Measurements from ENCODE around the gene DPYD. TPM values are rescaled to one million over a fixed set of nuclear protein-coding genes. Genes with fewer than 3 reads are reported as not detected.

The DPYD gene
- total and polyA plus RNA-seq, 10 of the 15 experiments (the other 5 are each of a cell fraction or from before 2014, with no cell fraction given) = 5.7 to 23.8 (median 10.2) TPM

GRCh38 chr1:97366984-97367383, 553.9 kb downstream of the DPYD start:
- Histone ChIP-seq H3K27ac (ENCODE audit: control insufficient read depth, insufficient read depth) (no peak overlapping the region), H3K9ac (ENCODE audit: control insufficient read depth, insufficient read depth, low read length) (no peak overlapping the region), H3K4me1 (ENCODE audit: control insufficient read depth, insufficient read depth, low read length) (no peaks in the 10 kb centered on the region), H3K27me3 (replicated peaks in 1 of 2; ENCODE audit: control insufficient read depth in 2 of 2, insufficient read depth in 2 of 2, low read length in 1 of 2) (no peaks in the 10 kb centered on the region), H3K36me3 (ENCODE audit: control insufficient read depth in 2 of 2, insufficient read depth in 2 of 2, low read length in 1 of 2) (no peaks in the 10 kb centered on the region), H3K4me2 (ENCODE audit: control insufficient read depth, insufficient read depth) (no peak overlapping the region), H2AFZ (ENCODE audit: control insufficient read depth, low read depth, low read length) (no peak overlapping the region), H4K20me1 (ENCODE audit: control insufficient read depth, insufficient read depth) (no peaks in the 10 kb centered on the region), H3K9me3 (replicated peaks; ENCODE audit: control insufficient read depth, insufficient read depth, low read length) (no peaks in the 10 kb centered on the region), H3K79me2 (ENCODE audit: control insufficient read depth, insufficient read depth, low read length) (no peaks in the 10 kb centered on the region), H3K4me3 (no peak overlapping the region)
- in situ Hi-C loops (cut with MboI) = no loop called here
- TF ChIP-seq MLLT1 (IDR thresholded peaks at IDR 0.05) = no peak
- no peak for TF ChIP-seq ZNF687 (IDR thresholded peaks at IDR 0.05)
- no peak for TF ChIP-seq PKNOX1 (IDR thresholded peaks at IDR 0.05)
- no peak for TF ChIP-seq ZBTB4 (CRISPR knock-in tag; IDR thresholded peaks at IDR 0.05)
- no peak for TF ChIP-seq EZH2 (IDR thresholded peaks at IDR 0.05; ENCODE audit: borderline replicate concordance, control insufficient read depth, low read depth, low read length)
- no peak for TF ChIP-seq FOXK2 (IDR thresholded peaks at IDR 0.05)
- no peak for TF ChIP-seq SUZ12 (IDR thresholded peaks at IDR 0.05; ENCODE audit: unreplicated experiment)
- TF ChIP-seq RUNX3 (IDR thresholded peaks at IDR 0.05; ENCODE audit: low read length) = no peak
- TF ChIP-seq KDM1A (IDR thresholded peaks at IDR 0.05; ENCODE audit: borderline replicate concordance) = no peak
- TF ChIP-seq SMC3 (IDR thresholded peaks at IDR 0.05; ENCODE audit: borderline replicate concordance, low read length) = no peak
- no peak for TF ChIP-seq ETV6 (conservative IDR thresholded peaks at IDR 0.05 in 1 of 2, IDR thresholded peaks at IDR 0.05 in 1 of 2; ENCODE audit: borderline replicate concordance in 1 of 2, low read depth in 1 of 2)
- no peak for FAIRE-seq
- intact Hi-C loops (cut with micrococcal nuclease; ENCODE audit: unreplicated experiment) = no loop called here
- no TSS peak for BruUV-seq (replicated peaks)
- RAD21 ChIA-PET (ENCODE audit: unreplicated experiment) = no interaction called here
- SMC1A ChIA-PET (ENCODE audit: uncharacterized antibody, unreplicated experiment) = interaction anchor here (0.6 to 1.2 kb wide), 2 partner anchors 32 to 159 kb away, joined by 3 to 4 read pairs; no protein-coding TSS in a partner anchor
- POLR2A ChIA-PET = no interaction called here
- CTCF ChIA-PET = interaction anchor here (1.0 kb wide), 1 partner anchor 13 kb away, joined by 3 read pairs; no protein-coding TSS in a partner anchor
- WGBS (ENCODE audit: insufficient coverage, insufficient replicate concordance, low lambda C conversion rate, missing lambda C conversion rate) = 32% methylated on average over 3 of the region's 3 CpGs
- no peak for DNase-seq (ENCODE audit: low read depth, low spot score)
- no peak for ATAC-seq

Measured in GM12878 (cell line).